ENCODE results near the gene ATXN2. TPM values are rescaled to one million over a fixed set of nuclear protein-coding genes. Genes with fewer than 3 reads are reported as not detected.
"Not testable (repeated sequence)": the region's sequence is repeated elsewhere in the genome, so short reads cannot be mapped to it uniquely, and the experiment has no call there.

Gene ATXN2
- total and polyA plus RNA-seq, 9 of the 15 experiments (the other 6 are each of a cell fraction or from before 2014, with no cell fraction given), result 16.8 to 67.8 (median 29.3) TPM

GRCh38 chr12:111462210-111462769 lies 136.8 kb downstream of the ATXN2 start:
- POLR2A ChIA-PET, result interaction anchor here (0.7 kb wide), 3 partner anchors 10 to 220 kb away, joined by 3 read pairs; no protein-coding TSS in a partner anchor
- H2AFZ ChIP-seq (ENCODE audit: low read depth, low read length), result no peak overlapping the region
- TF ChIP-seq, protein P1, sequence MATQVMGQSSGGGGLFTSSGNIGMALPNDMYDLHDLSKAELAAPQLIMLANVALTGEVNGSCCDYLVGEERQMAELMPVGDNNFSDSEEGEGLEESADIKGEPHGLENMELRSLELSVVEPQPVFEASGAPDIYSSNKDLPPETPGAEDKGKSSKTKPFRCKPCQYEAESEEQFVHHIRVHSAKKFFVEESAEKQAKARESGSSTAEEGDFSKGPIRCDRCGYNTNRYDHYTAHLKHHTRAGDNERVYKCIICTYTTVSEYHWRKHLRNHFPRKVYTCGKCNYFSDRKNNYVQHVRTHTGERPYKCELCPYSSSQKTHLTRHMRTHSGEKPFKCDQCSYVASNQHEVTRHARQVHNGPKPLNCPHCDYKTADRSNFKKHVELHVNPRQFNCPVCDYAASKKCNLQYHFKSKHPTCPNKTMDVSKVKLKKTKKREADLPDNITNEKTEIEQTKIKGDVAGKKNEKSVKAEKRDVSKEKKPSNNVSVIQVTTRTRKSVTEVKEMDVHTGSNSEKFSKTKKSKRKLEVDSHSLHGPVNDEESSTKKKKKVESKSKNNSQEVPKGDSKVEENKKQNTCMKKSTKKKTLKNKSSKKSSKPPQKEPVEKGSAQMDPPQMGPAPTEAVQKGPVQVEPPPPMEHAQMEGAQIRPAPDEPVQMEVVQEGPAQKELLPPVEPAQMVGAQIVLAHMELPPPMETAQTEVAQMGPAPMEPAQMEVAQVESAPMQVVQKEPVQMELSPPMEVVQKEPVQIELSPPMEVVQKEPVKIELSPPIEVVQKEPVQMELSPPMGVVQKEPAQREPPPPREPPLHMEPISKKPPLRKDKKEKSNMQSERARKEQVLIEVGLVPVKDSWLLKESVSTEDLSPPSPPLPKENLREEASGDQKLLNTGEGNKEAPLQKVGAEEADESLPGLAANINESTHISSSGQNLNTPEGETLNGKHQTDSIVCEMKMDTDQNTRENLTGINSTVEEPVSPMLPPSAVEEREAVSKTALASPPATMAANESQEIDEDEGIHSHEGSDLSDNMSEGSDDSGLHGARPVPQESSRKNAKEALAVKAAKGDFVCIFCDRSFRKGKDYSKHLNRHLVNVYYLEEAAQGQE (IDR thresholded peaks at IDR 0.05; ENCODE audit: borderline replicate concordance), result no peak
- TF ChIP-seq, protein P1 (CRISPR knock-in tag; IDR thresholded peaks at IDR 0.05; ENCODE audit: low read depth), result no peak
- TF ChIP-seq ZSCAN29 (IDR thresholded peaks at IDR 0.05) (no peak), PPARD (CRISPR knock-in tag; IDR thresholded peaks at IDR 0.05) (no peak), SPI1 (IDR thresholded peaks at IDR 0.05; ENCODE audit: borderline replicate concordance, low read depth, low read length) (peak; percentile 44; the same call in 1 of the 2 replicates), RBM22 (IDR thresholded peaks at IDR 0.05; ENCODE audit: low read depth, low read length, poor library complexity, severe bottlenecking) (no peak)
- ATAC-seq (no peak), FAIRE-seq (peak; percentile 6), DNase-seq (ENCODE audit: extremely low read depth in 1 of 4, low spot score in 3 of 4) (no peak)
- no peaks in the 10 kb centered on the region for H3K4me1 ChIP-seq (replicated peaks in 1 of 2; ENCODE audit: control insufficient read depth in 2 of 2, insufficient read depth in 2 of 2, low read length in 2 of 2)
- no peaks in the 10 kb centered on the region; the same call in 2 of the 3 replicates for H3K79me2 ChIP-seq (ENCODE audit: control insufficient read depth, insufficient read depth, low read length)
- H3K27me3 ChIP-seq (ENCODE audit: control insufficient read depth in 2 of 2, insufficient read depth in 2 of 2, low read length in 2 of 2), result no peaks in the 10 kb centered on the region
- H3K27ac ChIP-seq (ENCODE audit: extremely low read depth, low read depth, low read length), result no peak overlapping the region
- intact Hi-C loops (cut with micrococcal nuclease), result no loop called here
- no TSS peak for BruUV-seq (replicated peaks)
- no peak overlapping the region for H3K9ac ChIP-seq (ENCODE audit: insufficient read depth in 1 of 2, low read depth in 2 of 2, low read length in 2 of 2)
- H3K4me3 ChIP-seq, result no peak overlapping the region
- no peaks in the 10 kb centered on the region for H3K9me3 ChIP-seq (replicated peaks; ENCODE audit: control insufficient read depth, insufficient read depth, low read depth, low read length)
- H3K4me2 ChIP-seq (ENCODE audit: insufficient read depth, low read length), result no peak overlapping the region
- in situ Hi-C loops (cut with MboI), result no loop called here
- no peaks in the 10 kb centered on the region for H3K9me1 ChIP-seq (ENCODE audit: control insufficient read depth, insufficient read depth, low read length)
- no peaks in the 10 kb centered on the region for H4K20me1 ChIP-seq (replicated peaks; ENCODE audit: control insufficient read depth, insufficient read depth, low read length)
- CTCF ChIA-PET (ENCODE audit: low intra/inter-chr PET ratio), result no interaction called here
- peaks cover 71% of the 10 kb centered on the region for H3K36me3 ChIP-seq (ENCODE audit: control insufficient read depth, insufficient read depth, low read length)

- H3K4me1 ChIP-seq (replicated peaks in 1 of 2; ENCODE audit: control insufficient read depth in 2 of 2, insufficient read depth in 2 of 2, low read length in 2 of 2); CTCF ChIA-PET (ENCODE audit: low intra/inter-chr PET ratio); H3K4me3 ChIP-seq; H3K79me2 ChIP-seq (ENCODE audit: control insufficient read depth, insufficient read depth, low read length); ATAC-seq; H3K9ac ChIP-seq (ENCODE audit: insufficient read depth in 1 of 2, low read depth in 2 of 2, low read length in 2 of 2); intact Hi-C loops (cut with micrococcal nuclease); BruUV-seq (replicated peaks); DNase-seq (ENCODE audit: extremely low read depth in 1 of 4, low spot score in 3 of 4); in situ Hi-C loops (cut with MboI); H3K27ac ChIP-seq (ENCODE audit: extremely low read depth, low read depth, low read length); H3K9me1 ChIP-seq (ENCODE audit: control insufficient read depth, insufficient read depth, low read length); FAIRE-seq; H4K20me1 ChIP-seq (replicated peaks; ENCODE audit: control insufficient read depth, insufficient read depth, low read length); H3K27me3 ChIP-seq (ENCODE audit: control insufficient read depth in 2 of 2, insufficient read depth in 2 of 2, low read length in 2 of 2); H3K4me2 ChIP-seq (ENCODE audit: insufficient read depth, low read length); H3K9me3 ChIP-seq (replicated peaks; ENCODE audit: control insufficient read depth, insufficient read depth, low read depth, low read length); H2AFZ ChIP-seq (ENCODE audit: low read depth, low read length): not testable (repeated sequence)
- 98% methylated on average over 11 of the region's 11 CpGs for WGBS (ENCODE audit: insufficient coverage, low coverage, missing lambda C conversion rate)
- H3K36me3 ChIP-seq (ENCODE audit: control insufficient read depth, insufficient read depth, low read length), result peaks cover 80% of the 10 kb centered on the region
- POLR2A ChIA-PET, result interaction anchor here (1.2 kb wide), 1 partner anchor 11 kb away, joined by 3 read pairs; no protein-coding TSS in a partner anchor
These were observed 139.0 kb downstream of the ATXN2 start for GRCh38 chr12:111460111-111460510.

All from K562 (cell line).